Hematopoietic multipotent progenitor cell treated with erythropoietin and hydrocortisone succinate and interleukin-3 and kit ligand, for 6 days (in vitro differentiated cells): ENCODE measurements around the gene LRG1.
"Not testable (repeated sequence)": the region's sequence is repeated elsewhere in the genome, so short reads cannot be mapped to it uniquely, and the experiment has no call there.

Experiments used
- DNase-seq: peaks from one replicate; pipeline ENCODE4 v3.0.0-alpha.2; 2015

The LRG1 gene

GRCh38 chr19:4575267-4576015 is 35.6 kb upstream of the LRG1 start:
- DNase-seq = no peak

GRCh38 chr19:4573682-4574081 is 33.8 kb upstream of the LRG1 start:
- no peak for DNase-seq

GRCh38 chr19:4571305-4571917 is 31.6 kb upstream of the LRG1 start:
- DNase-seq = no peak

- DNase-seq = no peak
These were observed 31.1 kb upstream of the LRG1 start for GRCh38 chr19:4570916-4571304.

GRCh38 chr19:4570402-4570801 is 30.6 kb upstream of the LRG1 start:
- DNase-seq = no peak

GRCh38 chr19:4568886-4569285 is 29.1 kb upstream of the LRG1 start:
- no peak for DNase-seq

- peak; percentile 64 for DNase-seq
These were observed 27.8 kb upstream of the LRG1 start for GRCh38 chr19:4567584-4568071.

GRCh38 chr19:4566402-4567051 is 26.7 kb upstream of the LRG1 start:
- no peak for DNase-seq

GRCh38 chr19:4563562-4563961 is 23.7 kb upstream of the LRG1 start:
- not testable (repeated sequence) for DNase-seq

GRCh38 chr19:4562085-4562484 is 22.2 kb upstream of the LRG1 start:
- not testable (repeated sequence) for DNase-seq

- DNase-seq = no peak
These were observed 19.7 kb upstream of the LRG1 start, which contains the start of gene SEMA6B for GRCh38 chr19:4559569-4559968. SEMA6B (minus strand) TSS chr19:4559684; CDS start chr19:4558457, 1,227 bp downstream.

GRCh38 chr19:4557971-4558941 is 18.4 kb upstream of the LRG1 start:
- no peak for DNase-seq

- DNase-seq = peak; percentile 45
These were observed 17.5 kb upstream of the LRG1 start for GRCh38 chr19:4557144-4557970.

- DNase-seq = peak; percentile 94
These were observed 16.8 kb upstream of the LRG1 start for GRCh38 chr19:4556597-4557127.

GRCh38 chr19:4555657-4556561 is 16.1 kb upstream of the LRG1 start:
- peak; percentile 94 for DNase-seq

GRCh38 chr19:4554717-4555116 is 14.9 kb upstream of the LRG1 start:
- no peak for DNase-seq

- no peak for DNase-seq
These were observed 13.9 kb upstream of the LRG1 start for GRCh38 chr19:4553775-4554174.

GRCh38 chr19:4553092-4553695 is 13.4 kb upstream of the LRG1 start:
- no peak for DNase-seq

- DNase-seq = no peak
These were observed 12.6 kb upstream of the LRG1 start for GRCh38 chr19:4552525-4552819.

- no peak for DNase-seq
These were observed 10.7 kb upstream of the LRG1 start for GRCh38 chr19:4550479-4551050.
